NCI-H1105 (cell line): Measurements from ENCODE around the gene KCNK16.

Experiments
- DNase-seq: peaks from one replicate; lab custom pipeline; 2025; lab: John Stamatoyannopoulos, UW

KCNK16 gene

GRCh38 chr6:39341937-39342336 is 19.4 kb upstream of the KCNK16 start:
- DNase-seq = no peak

GRCh38 chr6:39341352-39341751 is 18.9 kb upstream of the KCNK16 start:
- DNase-seq = no peak

GRCh38 chr6:39339868-39340550 is 17.5 kb upstream of the KCNK16 start:
- DNase-seq = peak; percentile 87

- DNase-seq = no peak
Measured at GRCh38 chr6:39339096-39339867, 16.8 kb upstream of the KCNK16 start.

- DNase-seq = no peak
Measured at GRCh38 chr6:39338397-39338796, 15.9 kb upstream of the KCNK16 start.

GRCh38 chr6:39335780-39336545 is 13.5 kb upstream of the KCNK16 start:
- DNase-seq = no peak

GRCh38 chr6:39333644-39334438 is 11.3 kb upstream of the KCNK16 start:
- no peak for DNase-seq

- DNase-seq = peak; percentile 69
Measured at GRCh38 chr6:39330476-39330875, 8.0 kb upstream of the KCNK16 start.

- peak; percentile 22 for DNase-seq
Measured at GRCh38 chr6:39330057-39330456, 7.6 kb upstream of the KCNK16 start.

GRCh38 chr6:39328066-39328465 is 5.6 kb upstream of the KCNK16 start:
- DNase-seq = no peak

- no peak for DNase-seq
Measured at GRCh38 chr6:39327507-39327906, 5.0 kb upstream of the KCNK16 start.

- no peak for DNase-seq
Measured at GRCh38 chr6:39321761-39322160, 741 bp downstream of the KCNK16 start.

GRCh38 chr6:39320363-39320984 is 2.0 kb downstream of the KCNK16 start:
- no peak for DNase-seq

- DNase-seq = no peak
Measured at GRCh38 chr6:39319621-39320362, 2.7 kb downstream of the KCNK16 start.

GRCh38 chr6:39317256-39317655 is 5.2 kb downstream of the KCNK16 start:
- no peak for DNase-seq

- no peak for DNase-seq
Measured at GRCh38 chr6:39314273-39314795, 8.2 kb downstream of the KCNK16 start, which contains the start of gene KCNK17. Gene KCNK17, minus strand, starts transcription at chr6:39314419. Its CDS starts 99 bp downstream, at chr6:39314320.

- no peak for DNase-seq
Measured at GRCh38 chr6:39313526-39314272, 8.8 kb downstream of the KCNK16 start.

GRCh38 chr6:39312912-39313525 is 9.5 kb downstream of the KCNK16 start:
- no peak for DNase-seq

- no peak for DNase-seq
Measured at GRCh38 chr6:39310542-39310941, 12.0 kb downstream of the KCNK16 start.
